SK-N-SH treated with all-trans-retinoic acid at 6 μM for 48 hours (cell line): Measurements from ENCODE around the gene ZNF654.

Experiments used
- ARNTL ChIP-seq: fragments of 450-650 bp; formaldehyde crosslinking; IDR thresholded peaks from 2 replicates; pipeline ENCODE4 v1.5.0; 2020; ENCODE audit warnings: low read depth, mild to moderate bottlenecking, moderate library complexity, borderline replicate concordance
- BACH2 ChIP-seq: fragments of 250-450 bp; sonication (Bioruptor Pico); IDR thresholded peaks from 2 replicates; pipeline ENCODE4 v1.9.0; 2021; ENCODE audit warnings: mild to moderate bottlenecking, borderline replicate concordance
- ESRRG ChIP-seq: fragments of 250-450 bp; sonication (Bioruptor Pico); IDR thresholded peaks from 2 replicates; pipeline ENCODE4 v1.6.1; 2021; ENCODE audit warnings: mild to moderate bottlenecking
- OSR1 ChIP-seq: fragments of 250-450 bp; sonication (Bioruptor Pico); IDR thresholded peaks from 2 replicates; pipeline ENCODE4 v1.8.0; 2022; ENCODE audit warnings: moderate library complexity, mild to moderate bottlenecking, inconsistent platforms
- PATZ1 ChIP-seq: fragments of 250-450 bp; sonication (Bioruptor Pico); IDR thresholded peaks from 2 replicates; pipeline ENCODE4 v1.8.0; 2020; ENCODE audit warnings: mild to moderate bottlenecking, moderate library complexity, borderline replicate concordance
- POU6F1 ChIP-seq: fragments of 250-450 bp; sonication (Bioruptor Pico); IDR thresholded peaks from 2 replicates; pipeline ENCODE4 v1.8.0; 2021; ENCODE audit warnings: low read depth, mild to moderate bottlenecking, moderate library complexity, borderline replicate concordance
- RARB ChIP-seq: fragments of 250-450 bp; sonication (Bioruptor Pico); IDR thresholded peaks from 2 replicates; pipeline ENCODE4 v1.8.0; 2021; ENCODE audit warnings: mild to moderate bottlenecking, moderate library complexity
- TCF4 ChIP-seq: fragments of 250-450 bp; sonication (Bioruptor Pico); IDR thresholded peaks from 2 replicates; pipeline ENCODE4 v1.8.0; 2021; ENCODE audit warnings: mild to moderate bottlenecking, moderate library complexity, borderline replicate concordance
- ZFP30 ChIP-seq: fragments of 450-650 bp; formaldehyde crosslinking; IDR thresholded peaks from 2 replicates; pipeline ENCODE4 v1.5.0; 2022; ENCODE audit warnings: mild to moderate bottlenecking, moderate library complexity
- ZNF8 ChIP-seq: fragments of 450-650 bp; formaldehyde crosslinking; IDR thresholded peaks from 2 replicates; pipeline ENCODE4 v1.5.0; 2020; ENCODE audit warnings: mild to moderate bottlenecking, moderate library complexity

- TF ChIP-seq OSR1 (CRISPR knock-in tag) (no peak), POU6F1 (CRISPR knock-in tag) (no peak), ARNTL (CRISPR knock-in tag) (no peak), BACH2 (no peak), ZFP30 (no peak), TCF4 (CRISPR knock-in tag) (no peak), PATZ1 (CRISPR knock-in tag) (no peak), RARB (CRISPR knock-in tag) (no peak), ESRRG (no peak), ZNF8 (no peak)
Measured at GRCh38 chr3:88192631-88193030, 133.6 kb downstream of the ZNF654 start.
